TTC549 (cell line): ENCODE measurements around the gene HJV.

ENCODE experiments used
- FAIRE-seq: peaks from 2 replicates; lab custom pipeline; 2012; peaks lifted over from hg19 to GRCh38; lab: Jason Lieb, UNC

The HJV gene

GRCh38 chr1:145992958-145993617, 28.4 kb downstream of the HJV start:
- FAIRE-seq, result no peak

GRCh38 chr1:145992502-145992936, 29.0 kb downstream of the HJV start:
- no peak for FAIRE-seq

DNA sequence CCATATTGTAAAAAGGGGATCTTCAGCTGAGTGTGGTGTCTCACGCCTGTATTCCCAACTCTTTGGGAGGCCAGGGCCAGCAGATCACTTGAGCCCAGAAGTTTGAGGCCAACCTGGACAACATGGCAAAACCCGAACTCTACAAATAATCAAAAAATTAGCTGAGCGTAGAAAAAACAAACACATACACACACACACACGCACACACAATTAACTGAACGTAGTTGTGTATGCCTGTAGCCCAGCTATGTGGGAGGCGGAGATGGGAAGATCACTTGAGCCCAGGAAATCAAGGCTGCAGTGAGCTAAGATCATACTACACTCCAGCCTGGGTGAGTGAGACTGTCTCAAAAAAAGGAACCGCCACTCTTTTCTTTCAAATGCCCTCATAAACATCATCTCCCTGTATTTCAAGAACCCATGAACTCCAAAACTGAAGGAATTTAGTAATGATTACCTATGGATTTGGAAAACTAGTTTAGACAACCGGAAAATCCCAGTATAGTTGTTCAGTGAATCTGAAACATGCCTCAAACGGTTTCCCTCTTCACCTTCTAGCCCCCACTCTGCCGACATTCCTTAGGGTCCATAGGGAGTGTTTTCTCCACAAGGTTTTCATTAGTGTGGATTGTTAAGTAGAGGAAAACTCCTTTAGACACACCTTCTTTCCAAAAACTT, 29.7 kb downstream of the HJV start:
- no peak for FAIRE-seq

DNA sequence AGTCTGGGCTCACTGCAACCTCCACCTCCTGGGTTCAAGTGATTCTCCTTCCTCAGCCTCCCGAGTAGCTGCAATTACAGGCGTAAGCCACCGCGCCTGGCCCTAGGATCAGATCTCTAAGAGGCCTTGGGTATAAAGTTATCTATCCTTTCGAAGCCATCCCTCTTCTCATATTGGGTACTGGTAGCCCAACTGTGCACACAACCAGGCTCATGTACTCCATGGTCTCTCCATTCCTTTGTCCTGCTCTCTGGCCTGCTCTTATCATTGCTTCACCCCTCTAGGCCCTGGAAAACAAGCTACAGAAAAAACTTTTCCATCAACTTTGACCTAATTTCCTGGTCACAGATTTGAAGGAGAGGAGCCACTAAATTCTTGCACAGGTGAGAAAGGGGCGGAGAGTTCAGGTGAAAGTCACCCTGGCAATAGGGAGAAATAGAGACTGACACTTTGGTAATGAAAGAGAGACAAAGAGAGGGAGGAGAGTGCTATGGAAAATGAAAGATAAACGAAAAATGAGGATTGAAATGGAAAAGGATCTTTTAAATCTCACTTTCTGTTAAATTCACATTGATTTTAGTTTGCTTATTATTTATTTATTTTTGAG, 31.2 kb downstream of the HJV start:
- FAIRE-seq, result no peak

DNA sequence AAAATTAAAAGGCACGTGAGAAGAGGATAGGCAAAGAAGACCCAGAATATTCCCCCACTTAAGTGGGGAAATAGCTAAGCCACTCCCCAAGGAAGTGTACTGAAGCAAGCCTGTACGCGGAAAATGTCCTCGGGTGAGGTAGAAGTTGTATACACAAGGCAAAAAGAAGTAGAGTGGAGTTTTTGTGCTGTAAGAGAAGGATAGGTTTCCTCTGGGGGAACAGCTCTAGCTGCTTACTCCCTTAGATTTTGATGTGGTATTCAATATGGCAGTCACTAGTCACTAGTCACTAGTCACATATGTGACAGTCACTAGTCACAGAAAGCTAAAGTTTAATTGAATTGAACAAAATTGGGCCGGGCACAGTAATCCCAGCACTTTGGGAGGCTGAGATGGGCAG, 32.8 kb downstream of the HJV start:
- FAIRE-seq, result no peak

DNA sequence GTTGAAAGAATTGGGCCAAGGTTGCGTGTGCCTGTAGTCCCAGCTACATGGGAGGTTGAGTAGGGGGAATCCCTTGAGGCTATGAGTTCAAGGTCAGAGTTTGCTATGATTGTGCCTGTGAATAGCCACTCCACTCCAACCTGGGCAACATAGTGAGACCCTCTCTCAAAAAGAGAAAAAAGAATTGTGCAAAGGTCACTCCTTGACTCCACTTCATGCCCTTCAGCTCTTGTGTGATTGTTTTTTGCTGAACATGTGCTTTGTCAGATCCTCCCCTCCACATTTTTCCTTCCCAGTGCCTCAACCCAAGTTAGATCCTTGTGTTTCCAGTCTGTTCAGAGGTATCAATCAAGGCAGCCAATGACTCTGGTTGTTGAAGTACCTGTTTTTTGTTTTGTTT, 33.6 kb downstream of the HJV start:
- no peak for FAIRE-seq

- FAIRE-seq, result no peak
Observed at GRCh38 chr1:145986551-145986950, 35.0 kb downstream of the HJV start.

DNA sequence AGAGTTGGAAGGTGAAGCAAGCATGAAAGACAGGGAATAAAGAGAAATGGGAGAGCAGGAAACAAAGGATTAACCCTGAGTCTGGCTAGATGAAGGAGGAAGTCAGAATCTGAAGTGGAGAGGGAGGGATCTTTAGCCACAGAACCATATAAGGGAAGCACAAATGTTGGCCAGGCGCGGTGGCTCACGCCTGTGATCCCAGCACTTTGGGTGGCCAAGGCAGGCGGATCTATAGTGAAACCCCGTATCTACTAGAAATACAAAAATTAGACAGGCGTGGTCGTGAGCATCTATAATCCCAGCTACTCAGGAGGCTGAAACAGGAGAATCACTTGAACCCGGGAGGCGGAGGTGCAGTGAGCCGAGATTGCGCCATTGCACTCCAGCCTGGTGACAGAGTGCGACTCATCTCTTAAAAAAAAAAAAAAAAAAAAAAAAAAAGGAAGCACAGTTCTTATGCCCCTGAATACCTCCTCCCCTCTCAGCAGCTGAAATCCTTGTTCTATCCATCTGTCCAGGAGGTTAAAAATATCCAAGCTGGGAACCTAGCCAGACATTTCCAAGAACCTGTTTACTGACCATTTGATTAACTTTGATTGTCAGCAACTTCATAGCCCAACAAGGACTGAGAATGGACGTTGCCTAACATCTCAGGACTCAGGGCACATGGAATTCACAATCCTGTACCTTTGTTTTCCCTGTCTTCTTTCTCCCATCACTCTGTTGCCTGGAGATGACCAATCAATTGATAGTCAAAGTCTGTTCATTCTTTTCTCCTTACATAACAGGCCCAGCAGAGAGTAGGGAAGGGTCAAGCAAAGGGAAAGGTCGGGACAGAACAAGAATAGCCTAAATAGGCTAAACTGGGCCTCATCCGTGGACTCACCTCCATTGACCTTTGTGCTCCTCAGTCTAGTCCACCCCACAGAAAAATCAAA, 35.8 kb downstream of the HJV start:
- FAIRE-seq, result no peak

- FAIRE-seq, result no peak
Observed at GRCh38 chr1:145985129-145985501, 36.4 kb downstream of the HJV start.

DNA sequence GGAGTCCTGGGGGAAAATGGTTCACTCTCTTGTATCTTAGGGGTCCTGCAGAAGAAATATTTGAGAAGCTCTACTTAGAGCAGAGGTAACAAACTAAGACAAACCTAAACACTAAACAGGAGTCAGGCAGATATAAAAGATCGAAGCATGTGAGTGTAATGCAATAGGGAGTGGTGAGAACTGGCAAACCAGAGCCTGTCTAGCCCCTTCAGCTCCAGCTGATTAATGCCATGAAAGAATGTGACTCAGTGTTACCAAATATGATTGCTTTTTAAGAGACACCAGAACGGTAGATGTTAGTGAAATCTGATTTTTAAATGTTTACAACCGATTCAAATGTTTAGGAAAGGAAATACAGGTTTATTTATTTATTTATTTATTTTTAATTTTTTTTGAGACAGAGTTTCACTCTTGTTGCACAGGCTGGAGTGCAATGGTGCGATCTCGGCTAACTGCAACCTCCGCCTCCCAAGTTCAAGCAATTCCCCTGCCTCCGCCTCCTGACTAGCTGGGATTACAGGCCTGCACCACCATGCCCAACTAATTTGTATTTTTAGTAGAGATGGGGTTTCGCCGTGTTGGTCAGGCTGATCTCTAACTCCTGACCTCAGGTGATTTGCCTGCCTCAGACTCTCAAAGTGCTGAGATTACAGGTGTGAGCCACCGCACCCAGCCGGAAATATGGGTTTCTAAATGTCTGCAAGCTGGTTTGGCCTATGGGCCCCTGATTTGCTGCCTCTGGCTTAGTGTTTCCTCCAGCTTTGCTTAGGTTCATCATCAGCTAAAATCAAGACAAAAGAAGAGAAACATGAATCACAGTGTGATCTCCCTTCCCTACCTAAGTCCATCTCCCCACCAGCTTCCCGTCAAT, 37.3 kb downstream of the HJV start:
- no peak for FAIRE-seq

DNA sequence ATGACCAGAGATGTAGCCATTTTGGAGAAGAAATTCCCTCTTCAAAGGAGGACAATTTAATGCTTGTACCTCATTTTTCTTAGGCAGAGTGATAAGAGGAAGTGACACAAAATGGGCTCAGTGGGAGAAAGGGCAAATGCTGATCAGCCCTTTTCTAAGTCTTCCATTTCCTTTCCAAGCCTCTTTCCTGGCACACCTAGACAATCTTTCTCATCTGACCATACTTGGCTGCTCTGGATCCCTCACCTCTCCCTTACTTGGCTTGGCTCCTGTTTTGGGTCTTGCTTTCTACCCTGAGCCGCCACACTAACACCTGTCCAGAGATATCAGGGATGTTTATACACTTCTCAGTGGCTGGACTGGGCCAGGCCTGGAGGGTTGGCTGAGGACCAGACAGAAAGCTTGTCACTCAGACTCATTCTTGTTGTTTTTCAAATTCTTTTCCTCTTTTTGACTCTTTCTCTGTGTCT, 38.3 kb downstream of the HJV start:
- no peak for FAIRE-seq

DNA sequence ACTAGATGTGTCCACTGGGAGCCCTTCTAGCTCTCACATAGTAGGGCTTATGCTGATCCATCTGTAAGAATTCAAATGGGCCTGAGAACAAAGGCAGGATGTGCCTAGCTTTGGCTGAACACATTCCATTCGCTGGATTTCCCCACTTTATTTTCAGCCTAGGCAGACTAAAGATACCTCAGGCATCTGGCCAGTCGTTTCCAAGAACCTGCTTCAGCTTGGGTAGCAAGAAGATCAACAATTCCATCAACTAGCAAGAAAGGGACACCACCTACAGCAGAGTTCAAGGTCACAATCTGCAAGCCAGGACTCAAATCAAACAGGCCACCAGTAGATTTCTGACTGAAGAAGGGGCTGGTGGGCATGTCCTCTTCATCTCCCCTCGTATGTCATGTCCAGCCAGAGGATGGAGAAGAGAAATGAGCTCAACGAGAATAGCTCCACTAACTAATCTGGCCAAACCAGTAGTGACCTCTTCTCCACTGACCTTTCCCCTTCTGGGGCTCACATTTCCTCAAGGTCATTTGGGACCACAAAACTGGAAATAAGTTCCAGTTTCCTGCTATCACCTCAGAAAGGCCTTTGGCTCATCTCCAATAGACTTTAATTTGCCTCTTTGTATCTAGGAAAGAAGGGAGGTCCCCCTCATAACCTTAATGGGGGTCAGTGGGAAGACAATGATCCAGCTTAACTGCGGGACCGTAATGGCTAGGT, 39.4 kb downstream of the HJV start:
- FAIRE-seq, result no peak

DNA sequence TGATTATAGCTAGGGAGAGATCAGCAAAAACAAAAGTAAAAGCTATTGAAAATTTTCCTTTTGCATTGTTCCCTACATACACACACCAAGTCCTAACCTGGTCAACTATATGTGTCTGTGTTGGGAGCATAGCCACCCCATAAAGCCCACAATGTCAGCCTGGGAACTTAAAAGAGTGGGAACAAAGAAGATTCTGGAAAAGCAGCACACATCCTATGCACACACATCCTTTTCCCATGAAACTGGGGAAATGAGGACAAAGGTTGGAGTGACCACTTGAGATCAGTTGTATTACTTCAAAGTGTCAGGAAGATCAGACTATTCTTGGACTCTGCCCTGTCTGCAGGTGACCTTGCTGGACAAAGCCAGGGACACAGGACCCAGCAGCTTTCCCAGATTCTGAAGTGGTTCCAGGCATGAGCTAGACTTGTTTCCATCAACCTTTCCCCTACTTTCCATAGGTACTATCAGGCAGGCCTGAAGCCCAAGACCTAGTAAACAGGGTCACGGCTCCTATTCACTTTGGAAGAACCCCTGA, 41.0 kb downstream of the HJV start:
- no peak for FAIRE-seq

GRCh38 chr1:145979746-145980456, 41.6 kb downstream of the HJV start:
- no peak for FAIRE-seq

GRCh38 chr1:145978854-145979745, 42.4 kb downstream of the HJV start:
- FAIRE-seq, result peak; percentile 87

GRCh38 chr1:145978471-145978853, 43.1 kb downstream of the HJV start:
- FAIRE-seq, result no peak

DNA sequence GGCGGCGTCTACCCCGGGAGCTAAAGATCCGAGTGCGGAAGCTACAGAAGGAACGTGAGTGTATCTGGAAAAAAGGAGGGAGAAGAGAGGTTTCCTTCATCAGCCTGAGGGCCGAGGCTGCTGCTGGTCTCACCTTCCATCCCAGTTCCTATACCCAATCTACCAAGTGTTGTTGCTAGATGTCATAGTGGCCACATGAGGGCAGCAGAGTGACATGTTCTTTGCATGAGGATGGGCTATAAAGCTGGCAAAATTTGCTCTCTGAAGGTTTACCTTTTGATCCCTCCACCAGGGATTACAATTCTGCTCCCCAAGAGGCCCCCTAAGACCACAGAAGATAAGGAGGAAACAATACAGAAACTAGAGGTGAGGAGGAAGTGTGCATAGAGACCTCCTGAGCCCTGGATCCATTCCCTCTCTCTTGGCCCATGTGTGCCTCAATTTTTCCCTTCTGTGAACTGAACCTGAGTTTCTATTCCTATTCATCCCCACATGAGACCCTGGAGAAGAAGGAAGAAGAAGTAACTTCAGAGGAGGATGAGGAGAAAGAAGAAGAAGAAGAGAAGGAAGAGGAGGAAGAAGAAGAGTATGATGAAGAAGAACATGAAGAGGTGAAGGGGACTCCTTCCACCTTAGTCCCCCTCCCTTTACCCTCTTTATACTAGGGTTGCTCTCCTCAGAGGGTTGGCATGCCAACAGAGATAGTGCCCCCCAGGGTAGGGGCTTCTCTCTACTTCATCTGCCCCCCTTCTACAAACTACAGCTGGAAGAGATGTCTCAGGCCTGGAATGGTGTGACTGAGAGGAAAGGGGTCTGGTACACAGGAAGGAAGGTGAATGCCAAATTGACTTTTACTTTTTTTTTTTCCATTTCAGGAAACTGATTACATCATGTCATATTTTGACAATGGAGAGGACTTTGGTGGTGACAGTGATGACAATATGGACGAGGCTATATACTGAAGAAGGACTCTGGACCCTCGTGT, 43.8 kb downstream of the HJV start:
- peak; percentile 85 for FAIRE-seq

DNA sequence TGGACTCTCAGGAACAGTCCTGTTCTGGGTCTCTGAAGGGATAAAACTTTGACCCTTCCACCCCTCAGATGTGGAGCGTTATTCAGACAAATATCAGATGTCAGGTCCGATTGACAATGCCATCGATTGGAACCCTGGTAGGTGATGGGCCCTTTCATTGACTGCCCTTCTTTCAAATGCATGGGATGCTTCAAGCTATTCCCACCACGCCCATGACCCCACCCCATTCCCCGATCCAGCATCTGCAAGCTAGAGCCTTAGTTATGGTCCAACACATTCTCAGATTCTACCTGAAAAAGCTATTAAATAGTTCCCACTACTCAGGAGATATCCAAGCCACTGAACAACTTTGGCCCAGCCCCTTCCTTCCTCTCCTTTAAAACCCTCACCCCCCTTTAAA, 44.5 kb downstream of the HJV start:
- no peak for FAIRE-seq
